DND-41 (cell line): ENCODE measurements around the gene TGM2.

ENCODE experiments used
- EZH2 ChIP-seq: IDR thresholded peaks from 3 replicates; pipeline ENCODE4 v1.6.1; 2012; ENCODE audit warnings: borderline replicate concordance, low read depth, mild to moderate bottlenecking, moderate library complexity, low read length, inconsistent platforms; ENCODE audit not compliant: severe bottlenecking
- TF ChIP-seq, protein P1 (sequence below): IDR thresholded peaks from 2 replicates; pipeline ENCODE4 v1.5.1; 2012; ENCODE audit warnings: borderline replicate concordance, low read length, moderate library complexity, mild to moderate bottlenecking; ENCODE audit not compliant: poor library complexity, severe bottlenecking; ENCODE audit errors: extremely low read depth

DNA sequence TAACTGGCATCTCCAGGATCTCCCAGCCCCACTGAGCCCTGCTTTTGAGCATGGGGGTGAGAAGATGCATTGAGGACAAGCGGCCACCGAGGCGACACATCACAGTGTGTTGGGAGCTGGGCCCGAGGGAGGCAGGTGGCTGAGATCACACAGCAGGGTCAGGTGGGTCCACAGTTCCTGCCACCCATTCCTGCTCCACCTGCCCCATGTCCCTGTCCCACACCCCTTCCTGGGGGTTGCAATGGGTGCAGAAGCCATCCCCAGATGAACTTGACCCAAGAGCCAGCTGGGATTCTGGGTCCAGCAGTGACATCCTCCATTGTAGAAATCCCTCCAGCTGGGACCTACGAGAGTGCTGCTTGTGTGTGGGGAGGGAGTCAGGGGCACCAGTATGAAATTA, 1.0 kb downstream of the TGM2 start:
- TF ChIP-seq, protein P1, sequence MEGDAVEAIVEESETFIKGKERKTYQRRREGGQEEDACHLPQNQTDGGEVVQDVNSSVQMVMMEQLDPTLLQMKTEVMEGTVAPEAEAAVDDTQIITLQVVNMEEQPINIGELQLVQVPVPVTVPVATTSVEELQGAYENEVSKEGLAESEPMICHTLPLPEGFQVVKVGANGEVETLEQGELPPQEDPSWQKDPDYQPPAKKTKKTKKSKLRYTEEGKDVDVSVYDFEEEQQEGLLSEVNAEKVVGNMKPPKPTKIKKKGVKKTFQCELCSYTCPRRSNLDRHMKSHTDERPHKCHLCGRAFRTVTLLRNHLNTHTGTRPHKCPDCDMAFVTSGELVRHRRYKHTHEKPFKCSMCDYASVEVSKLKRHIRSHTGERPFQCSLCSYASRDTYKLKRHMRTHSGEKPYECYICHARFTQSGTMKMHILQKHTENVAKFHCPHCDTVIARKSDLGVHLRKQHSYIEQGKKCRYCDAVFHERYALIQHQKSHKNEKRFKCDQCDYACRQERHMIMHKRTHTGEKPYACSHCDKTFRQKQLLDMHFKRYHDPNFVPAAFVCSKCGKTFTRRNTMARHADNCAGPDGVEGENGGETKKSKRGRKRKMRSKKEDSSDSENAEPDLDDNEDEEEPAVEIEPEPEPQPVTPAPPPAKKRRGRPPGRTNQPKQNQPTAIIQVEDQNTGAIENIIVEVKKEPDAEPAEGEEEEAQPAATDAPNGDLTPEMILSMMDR: no peak
- TF ChIP-seq EZH2: no peak
